Upper lobe of left lung (tissue), 4 donors: ENCODE measurements around the gene CHRDL2.

Experiments
- EP300 ChIP-seq, 4 donors: sonication (generic); formaldehyde crosslinking; IDR thresholded peaks; one replicate each; pipeline ENCODE4 v1.5.1; 2017; ENCODE audit warnings: antibody characterized with exemption in 4 of 4, control low read depth in 2 of 4
- POLR2A ChIP-seq, 4 donors: fragments of 450-650 bp; IDR thresholded peaks; one replicate each; pipeline ENCODE4 v1.5.1; 2016 to 2017; ENCODE audit warnings: antibody characterized with exemption in 4 of 4, mild to moderate bottlenecking in 2 of 4
- POLR2AphosphoS5 ChIP-seq, 2 donors: sonication (generic); formaldehyde crosslinking; IDR thresholded peaks; one replicate each; pipeline ENCODE4 v1.5.1; 2017; ENCODE audit warnings: antibody characterized with exemption in 2 of 2
- TF ChIP-seq, protein P1 (sequence below), 6 experiments: fragments of 450-650 bp in 4 of 6; fragments of 200-600 bp in 2 of 6; sonication (generic) in 2 of 6; IDR thresholded peaks; one replicate each; pipeline ENCODE4 v1.5.1; 2016 to 2019; ENCODE audit warnings: antibody characterized with exemption in 6 of 6

DNA sequence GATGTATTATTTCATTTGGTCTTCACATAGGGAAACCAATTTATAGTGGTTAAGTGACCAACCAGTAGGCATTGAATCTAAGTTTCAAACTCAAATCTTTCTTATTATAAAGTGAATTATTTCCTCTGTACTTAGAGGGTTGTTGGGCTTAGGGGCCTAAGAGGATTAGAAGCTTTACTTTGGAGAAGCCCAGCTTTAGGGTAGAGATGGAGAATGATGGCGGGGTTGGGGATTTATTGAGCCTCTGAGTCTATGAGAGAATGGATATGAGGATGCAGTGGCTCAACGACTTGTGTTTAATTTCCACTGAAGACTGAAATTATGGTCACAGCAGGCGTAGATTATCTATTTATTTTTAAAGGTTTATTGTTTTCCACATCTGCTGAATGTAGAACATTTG is 55.5 kb downstream of the CHRDL2 start:
- TF ChIP-seq, protein P1, sequence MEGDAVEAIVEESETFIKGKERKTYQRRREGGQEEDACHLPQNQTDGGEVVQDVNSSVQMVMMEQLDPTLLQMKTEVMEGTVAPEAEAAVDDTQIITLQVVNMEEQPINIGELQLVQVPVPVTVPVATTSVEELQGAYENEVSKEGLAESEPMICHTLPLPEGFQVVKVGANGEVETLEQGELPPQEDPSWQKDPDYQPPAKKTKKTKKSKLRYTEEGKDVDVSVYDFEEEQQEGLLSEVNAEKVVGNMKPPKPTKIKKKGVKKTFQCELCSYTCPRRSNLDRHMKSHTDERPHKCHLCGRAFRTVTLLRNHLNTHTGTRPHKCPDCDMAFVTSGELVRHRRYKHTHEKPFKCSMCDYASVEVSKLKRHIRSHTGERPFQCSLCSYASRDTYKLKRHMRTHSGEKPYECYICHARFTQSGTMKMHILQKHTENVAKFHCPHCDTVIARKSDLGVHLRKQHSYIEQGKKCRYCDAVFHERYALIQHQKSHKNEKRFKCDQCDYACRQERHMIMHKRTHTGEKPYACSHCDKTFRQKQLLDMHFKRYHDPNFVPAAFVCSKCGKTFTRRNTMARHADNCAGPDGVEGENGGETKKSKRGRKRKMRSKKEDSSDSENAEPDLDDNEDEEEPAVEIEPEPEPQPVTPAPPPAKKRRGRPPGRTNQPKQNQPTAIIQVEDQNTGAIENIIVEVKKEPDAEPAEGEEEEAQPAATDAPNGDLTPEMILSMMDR (IDR thresholded peaks at IDR 0.05) = no peak
- TF ChIP-seq POLR2A (IDR thresholded peaks at IDR 0.05) (no peak), EP300 (IDR thresholded peaks at IDR 0.05) (no peak), POLR2AphosphoS5 (IDR thresholded peaks at IDR 0.05) (no peak)
